Activated CD4-positive, alpha-beta T cell treated with anti-CD3 and anti-CD28 coated beads, Interleukin-2, amount 10 ng/mL, durations not matched to agents 24 days and 14 days (primary cell): ENCODE results near the gene USP9X. TPM values are rescaled to one million over a fixed set of nuclear protein-coding genes. Genes with fewer than 3 reads are reported as not detected.
"Not testable (repeated sequence)": the region's sequence is repeated elsewhere in the genome, so short reads cannot be mapped to it uniquely, and the experiment has no call there.

Experiments
- DNase-seq: peaks from one replicate; pipeline ENCODE4 v3.0.0; 2022
- H3K27ac Mint-ChIP-seq: one replicate; pipeline ENCODE4 v1.8.0; 2022; ENCODE audit warnings: mild to moderate bottlenecking, mixed read lengths
- H3K27me3 Mint-ChIP-seq: one replicate; pipeline ENCODE4 v1.8.0; 2022; ENCODE audit warnings: mixed read lengths
- H3K36me3 Mint-ChIP-seq: one replicate; pipeline ENCODE4 v1.8.0; 2022; ENCODE audit warnings: low read depth, mild to moderate bottlenecking, mixed read lengths
- H3K4me1 Mint-ChIP-seq: one replicate; pipeline ENCODE4 v1.8.0; 2021; ENCODE audit warnings: mixed read lengths
- H3K4me3 Mint-ChIP-seq: one replicate; pipeline ENCODE4 v1.8.0; 2022; ENCODE audit warnings: mild to moderate bottlenecking, moderate library complexity, mixed read lengths
- H3K9me3 Mint-ChIP-seq: one replicate; pipeline ENCODE4 v1.8.0; 2021; ENCODE audit warnings: mixed read lengths
- intact Hi-C: fragments of 100-400 bp; cut with micrococcal nuclease; formaldehyde crosslinking; loops from one replicate; pipeline ENCODE4 v1.15.1; 2023
- total RNA-seq: library from RNA; stranded (reverse); gene quantifications from 2 replicates; pipeline ENCODE4 v1.2.3, GENCODE V29; 2022

The USP9X gene
- 49.8 and 50.3 TPM in 2 replicates for total RNA-seq

GRCh38 chrX:41084893-41085511 is at the start of gene USP9X:
Gene USP9X (plus strand): TSS chrX:41085445. CDS start chrX:41123629, 38,184 bp downstream.
- Mint-ChIP-seq H3K36me3 (peaks cover 8% of the 10 kb centered on the region), H3K9me3 (no peaks in the 10 kb centered on the region), H3K4me1 (peaks cover 14% of the 10 kb centered on the region), H3K4me3 (peak within 1 kb of the TSS; percentile 92), H3K27me3 (peaks cover 2% of the 10 kb centered on the region), H3K27ac (peak within 1 kb of the TSS; percentile 99)
- intact Hi-C loops, result loop anchor here (1.0 to 10.0 kb wide), 7 partner anchors 32 to 440 kb away; partner anchors contain the start of genes CXorf38 and MED14
- DNase-seq, result peak; percentile 94

- H3K4me3 Mint-ChIP-seq, result no peak overlapping the region
- intact Hi-C loops, result no loop called here
Observed at GRCh38 chrX:41035582-41035981, 49.7 kb upstream of the USP9X start.

GRCh38 chrX:41036668-41037326 is 48.4 kb upstream of the USP9X start:
- no peaks in the 10 kb centered on the region for H3K27me3 Mint-ChIP-seq
- intact Hi-C loops, result no loop called here
- H3K36me3 Mint-ChIP-seq, result no peaks in the 10 kb centered on the region
- no peak overlapping the region for H3K27ac Mint-ChIP-seq
- H3K9me3 Mint-ChIP-seq, result no peaks in the 10 kb centered on the region
- no peaks in the 10 kb centered on the region for H3K4me1 Mint-ChIP-seq
- H3K4me3 Mint-ChIP-seq, result no peak overlapping the region
- DNase-seq, result no peak

More at GRCh38 chrX:41035582-41035981, 49.7 kb upstream of the USP9X start:
- DNase-seq, result no peak
- Mint-ChIP-seq H3K27me3 (no peaks in the 10 kb centered on the region), H3K36me3 (no peaks in the 10 kb centered on the region), H3K27ac (no peak overlapping the region), H3K9me3 (no peaks in the 10 kb centered on the region), H3K4me1 (no peaks in the 10 kb centered on the region)

- Mint-ChIP-seq H3K27ac (no peak overlapping the region), H3K9me3 (no peaks in the 10 kb centered on the region), H3K4me3 (no peak overlapping the region), H3K27me3 (no peaks in the 10 kb centered on the region), H3K36me3 (no peaks in the 10 kb centered on the region), H3K4me1 (no peaks in the 10 kb centered on the region)
- DNase-seq, result no peak
- intact Hi-C loops, result no loop called here
Observed at GRCh38 chrX:41043196-41043595, 42.0 kb upstream of the USP9X start.

- DNase-seq, result no peak
- Mint-ChIP-seq H3K27ac (no peak overlapping the region), H3K4me1 (no peaks in the 10 kb centered on the region), H3K27me3 (no peaks in the 10 kb centered on the region), H3K4me3 (no peak overlapping the region), H3K9me3 (no peaks in the 10 kb centered on the region), H3K36me3 (no peaks in the 10 kb centered on the region)
- intact Hi-C loops, result no loop called here
Observed at GRCh38 chrX:41043674-41044345, 41.4 kb upstream of the USP9X start.

GRCh38 chrX:41045960-41046567 is 39.2 kb upstream of the USP9X start:
- no peaks in the 10 kb centered on the region for H3K4me1 Mint-ChIP-seq
- no peak for DNase-seq
- H3K36me3 Mint-ChIP-seq, result no peaks in the 10 kb centered on the region
- H3K27me3 Mint-ChIP-seq, result no peaks in the 10 kb centered on the region
- H3K9me3 Mint-ChIP-seq, result no peaks in the 10 kb centered on the region
- intact Hi-C loops, result no loop called here
- H3K27ac Mint-ChIP-seq, result no peak overlapping the region
- no peak overlapping the region for H3K4me3 Mint-ChIP-seq

GRCh38 chrX:41047878-41048534 is 37.2 kb upstream of the USP9X start:
- no peaks in the 10 kb centered on the region for H3K36me3 Mint-ChIP-seq
- no peak for DNase-seq
- no peak overlapping the region for H3K4me3 Mint-ChIP-seq
- intact Hi-C loops, result no loop called here
- no peak overlapping the region for H3K27ac Mint-ChIP-seq
- H3K27me3 Mint-ChIP-seq, result no peaks in the 10 kb centered on the region
- H3K9me3 Mint-ChIP-seq, result no peaks in the 10 kb centered on the region
- H3K4me1 Mint-ChIP-seq, result no peaks in the 10 kb centered on the region

- Mint-ChIP-seq H3K4me3 (no peak overlapping the region), H3K36me3 (no peaks in the 10 kb centered on the region), H3K4me1 (no peaks in the 10 kb centered on the region), H3K27ac (no peak overlapping the region), H3K27me3 (no peaks in the 10 kb centered on the region), H3K9me3 (no peaks in the 10 kb centered on the region)
- DNase-seq, result no peak
- intact Hi-C loops, result no loop called here
Observed at GRCh38 chrX:41050359-41050758, 34.9 kb upstream of the USP9X start.

- intact Hi-C loops, result no loop called here
- no peaks in the 10 kb centered on the region for H3K27me3 Mint-ChIP-seq
- DNase-seq, result no peak
Observed at GRCh38 chrX:41051288-41051687, 34.0 kb upstream of the USP9X start.

GRCh38 chrX:41055740-41056139 is 29.5 kb upstream of the USP9X start:
- Mint-ChIP-seq H3K4me1 (no peaks in the 10 kb centered on the region), H3K4me3 (no peak overlapping the region), H3K27me3 (no peaks in the 10 kb centered on the region), H3K36me3 (no peaks in the 10 kb centered on the region), H3K9me3 (no peaks in the 10 kb centered on the region), H3K27ac (no peak overlapping the region)
- intact Hi-C loops, result no loop called here
- DNase-seq, result no peak

More at GRCh38 chrX:41051288-41051687, 34.0 kb upstream of the USP9X start:
- no peak overlapping the region for H3K27ac Mint-ChIP-seq
- H3K4me1 Mint-ChIP-seq, result no peaks in the 10 kb centered on the region
- H3K4me3 Mint-ChIP-seq, result no peak overlapping the region
- H3K36me3 Mint-ChIP-seq, result no peaks in the 10 kb centered on the region
- H3K9me3 Mint-ChIP-seq, result no peaks in the 10 kb centered on the region

- H3K27ac Mint-ChIP-seq, H3K4me3 Mint-ChIP-seq, H3K4me1 Mint-ChIP-seq, H3K27me3 Mint-ChIP-seq, H3K9me3 Mint-ChIP-seq, DNase-seq, intact Hi-C loops, H3K36me3 Mint-ChIP-seq: not testable (repeated sequence)
Observed at GRCh38 chrX:41063276-41063675, 22.0 kb upstream of the USP9X start.

- no peaks in the 10 kb centered on the region for H3K36me3 Mint-ChIP-seq
- intact Hi-C loops, result no loop called here
- no peaks in the 10 kb centered on the region for H3K9me3 Mint-ChIP-seq
- no peaks in the 10 kb centered on the region for H3K4me1 Mint-ChIP-seq
- H3K27ac Mint-ChIP-seq, result no peak overlapping the region
- no peak for DNase-seq
- H3K4me3 Mint-ChIP-seq, result no peak overlapping the region
- H3K27me3 Mint-ChIP-seq, result no peaks in the 10 kb centered on the region
Observed at GRCh38 chrX:41064018-41064417, 21.2 kb upstream of the USP9X start.

- Mint-ChIP-seq H3K27ac (no peak overlapping the region), H3K4me3 (no peak overlapping the region), H3K27me3 (no peaks in the 10 kb centered on the region), H3K9me3 (no peaks in the 10 kb centered on the region), H3K4me1 (no peaks in the 10 kb centered on the region), H3K36me3 (no peaks in the 10 kb centered on the region)
- intact Hi-C loops, result no loop called here
- DNase-seq, result no peak
Observed at GRCh38 chrX:41066391-41066790, 18.9 kb upstream of the USP9X start.
